Body of pancreas (tissue), 4 donors: Measurements from ENCODE around the gene ENO2. TPM values are rescaled to one million over a fixed set of nuclear protein-coding genes. Genes with fewer than 3 reads are reported as not detected.
"Not testable (repeated sequence)": the region's sequence is repeated elsewhere in the genome, so short reads cannot be mapped to it uniquely, and the experiment has no call there.

Experiments used
- ATAC-seq: fragments of 150-250 bp; one replicate; pipeline ENCODE4 v1.9.1; 2016
- DNase-seq, 4 donors: peaks; one replicate each; pipeline ENCODE4 v3.0.0-alpha.2; 2019
- H3K27ac ChIP-seq, 4 donors: fragments of 200-600 bp; sonication (generic); 1 replicate in 3 of 4; 2 replicates in 1 of 4; pipeline versions ENCODE4 v1.5.1 to v1.6.1; 2016 to 2019; ENCODE audit warnings: mild to moderate bottlenecking in 1 of 4, mixed read lengths in 1 of 4, moderate library complexity in 1 of 4
- H3K27me3 ChIP-seq, 2 donors: fragments of 200-600 bp; sonication (generic); one replicate each; pipeline ENCODE4 v1.6.0; 2016; ENCODE audit warnings: mild to moderate bottlenecking in 1 of 2
- H3K36me3 ChIP-seq, 2 donors: fragments of 200-600 bp; sonication (generic); replicated peaks in 1 of 2; 2 replicates each; pipeline ENCODE4 v1.5.1; 2016; ENCODE audit warnings: low read depth in 2 of 2; ENCODE audit not compliant: insufficient read depth in 1 of 2
- H3K4me1 ChIP-seq: fragments of 200-600 bp; sonication (generic); one replicate; pipeline ENCODE4 v1.6.0; 2016
- H3K4me3 ChIP-seq, 2 donors: fragments of 200-600 bp; sonication (generic); 1 replicate in 1 of 2; 2 replicates in 1 of 2; pipeline ENCODE4 v1.5.1; 2016 to 2019
- H3K9me3 ChIP-seq, 3 donors: fragments of 200-600 bp; sonication (generic); 1 replicate in 2 of 3; 2 replicates in 1 of 3; pipeline ENCODE4 v1.5.1; 2016
- CTCF ChIP-seq, 7 experiments: fragments of 450-650 bp in 4 of 7; fragments of 200-600 bp in 3 of 7; sonication (generic) in 3 of 7; IDR thresholded peaks; one replicate each; pipeline ENCODE4 v1.5.1; 2016 to 2019; ENCODE audit warnings: antibody characterized with exemption in 7 of 7
- POLR2A ChIP-seq, 3 donors: fragments of 450-650 bp; IDR thresholded peaks; one replicate each; pipeline ENCODE4 v1.6.1; 2016; ENCODE audit warnings: antibody characterized with exemption in 3 of 3, mild to moderate bottlenecking in 2 of 3
- WGBS, 2 donors: methylation state at CpG; one replicate each; pipeline ENCODE4 v1.1.5; 2017; 5-methylcytosine and 5-hydroxymethylcytosine counted together
- intact Hi-C: fragments of 100-400 bp; cut with DNase I; formaldehyde crosslinking; loops from one replicate; pipeline ENCODE4 v1.15.1; 2023
- total RNA-seq, 2 donors: library from RNA; depleted of rRNA; stranded (reverse); fragments of >200 nt; gene quantifications; one replicate each; pipeline ENCODE4 v1.1.0, GENCODE V29; 2016

Gene ENO2
- total RNA-seq, 2 donors from 2014 or later, result 4.4 to 11.9 TPM

- peaks cover 28% of the 10 kb centered on the region for H3K4me1 ChIP-seq
- intact Hi-C loops, result no loop called here
- ATAC-seq, result no peak
- H3K27ac ChIP-seq, result no peak overlapping the region
- WGBS, 2 donors, result 64 to 67% methylated on average over 4 of the region's 4 CpGs
- H3K9me3 ChIP-seq, result no peaks in the 10 kb centered on the region
- H3K27me3 ChIP-seq, result no peaks in the 10 kb centered on the region
- no peak for DNase-seq
- H3K4me3 ChIP-seq, result no peak overlapping the region
- TF ChIP-seq POLR2A (IDR thresholded peaks at IDR 0.05) (no peak), CTCF (IDR thresholded peaks at IDR 0.05) (no peak)
- no peaks in the 10 kb centered on the region for H3K36me3 ChIP-seq
These were observed 11.9 kb upstream of the ENO2 start for GRCh38 chr12:6902448-6902847.

GRCh38 chr12:6903722-6904121 lies 10.7 kb upstream of the ENO2 start:
- DNase-seq, result no peak
- intact Hi-C loops, result no loop called here
- no peak for ATAC-seq

GRCh38 chr12:6904280-6905276 lies 9.8 kb upstream of the ENO2 start, which contains the start of gene LRRC23:
Gene LRRC23 (plus strand): TSS chr12:6904822. CDS start chr12:6905634, 812 bp downstream.
- peak within 1 kb of the TSS; percentile 47 to 87 (median 64) for H3K27ac ChIP-seq
- H3K36me3 ChIP-seq, result no peaks in the 10 kb centered on the region
- DNase-seq (peak; percentile 99), ATAC-seq (peak; percentile 97)
- TF ChIP-seq POLR2A (IDR thresholded peaks at IDR 0.05), result peak in 2 of 3 donors; percentile 71 to 74
- no peak for TF ChIP-seq CTCF (IDR thresholded peaks at IDR 0.05)
- H3K4me3 ChIP-seq, result peak within 1 kb of the TSS; percentile 16 to 35
- intact Hi-C loops, result no loop called here
- no peaks in the 10 kb centered on the region for H3K9me3 ChIP-seq
- 4 to 5% methylated on average over 33 to 34 of the region's 34 CpGs for WGBS, 2 donors
- no peaks in the 10 kb centered on the region for H3K27me3 ChIP-seq
- peaks cover 22% of the 10 kb centered on the region for H3K4me1 ChIP-seq

More at GRCh38 chr12:6903722-6904121, 10.7 kb upstream of the ENO2 start:
- H3K36me3 ChIP-seq, result no peaks in the 10 kb centered on the region
- TF ChIP-seq CTCF (IDR thresholded peaks at IDR 0.05) (no peak), POLR2A (IDR thresholded peaks at IDR 0.05) (no peak)
- no peak overlapping the region for H3K27ac ChIP-seq
- H3K27me3 ChIP-seq, result no peaks in the 10 kb centered on the region
- peaks cover 28% of the 10 kb centered on the region for H3K4me1 ChIP-seq
- WGBS, 2 donors, result 67 to 81% methylated on average over 1 of the region's 1 CpG
- H3K9me3 ChIP-seq, result no peaks in the 10 kb centered on the region
- no peak overlapping the region for H3K4me3 ChIP-seq

- Histone ChIP-seq H3K27ac (peak overlapping the region in 2 of 4 donors; percentile 47 to 87), H3K36me3 (no peaks in the 10 kb centered on the region), H3K27me3 (no peaks in the 10 kb centered on the region), H3K4me3 (no peak overlapping the region), H3K9me3 (no peaks in the 10 kb centered on the region), H3K4me1 (peaks cover 14% of the 10 kb centered on the region)
- ATAC-seq (no peak), DNase-seq (no peak)
- intact Hi-C loops, result no loop called here
- WGBS, 2 donors, result 62 to 64% methylated on average over 5 of the region's 5 CpGs
- TF ChIP-seq CTCF (IDR thresholded peaks at IDR 0.05) (no peak), POLR2A (IDR thresholded peaks at IDR 0.05) (no peak)
These were observed 8.9 kb upstream of the ENO2 start for GRCh38 chr12:6905414-6906040.

GRCh38 chr12:6908141-6908540 lies 6.2 kb upstream of the ENO2 start:
- H3K9me3 ChIP-seq, H3K27me3 ChIP-seq, H3K27ac ChIP-seq, ATAC-seq, DNase-seq, H3K4me3 ChIP-seq, H3K36me3 ChIP-seq, intact Hi-C loops: not testable (repeated sequence)
- 92 to 95% methylated on average over 1 to 11 of the region's 11 CpGs for whole genome bisulfite sequencing, 2 donors
- peaks cover 13% of the 10 kb centered on the region for H3K4me1 ChIP-seq
